GM23248 (cell line): ENCODE results near the gene SPDEF.

Source experiments
- EZH2 ChIP-seq: fragments of 200-600 bp; sonication (generic); IDR thresholded peaks from 2 replicates; pipeline ENCODE4 v1.6.1; 2018; ENCODE audit warnings: antibody characterized with exemption, mild to moderate bottlenecking; ENCODE audit not compliant: insufficient read depth, poor library complexity, severe bottlenecking
- EZH2phosphoT487 ChIP-seq: fragments of 200-600 bp; sonication (generic); IDR thresholded peaks from 2 replicates; pipeline ENCODE4 v1.6.1; 2018; ENCODE audit warnings: antibody characterized with exemption, moderate library complexity, mild to moderate bottlenecking, low read depth; ENCODE audit not compliant: insufficient read depth

DNA sequence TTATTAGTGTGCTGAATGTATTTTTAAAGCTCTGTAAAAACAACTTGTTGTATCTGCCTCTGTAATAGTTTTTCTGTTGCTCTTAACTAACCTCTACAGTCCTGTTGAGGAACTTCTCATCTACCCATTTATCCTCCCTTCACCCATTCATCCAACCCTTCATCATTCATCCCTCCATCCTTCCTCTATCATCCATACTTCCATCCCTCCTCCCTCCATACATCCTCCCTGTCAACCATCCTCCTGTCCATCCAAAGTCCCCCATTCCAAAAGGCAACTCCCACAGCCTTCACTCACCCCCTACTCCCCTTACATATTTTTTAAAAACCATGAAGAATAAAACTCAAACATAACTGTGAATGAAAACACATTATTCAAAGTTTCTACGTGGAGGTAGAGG is 40.7 kb upstream of the SPDEF start:
- TF ChIP-seq EZH2 (no peak), EZH2phosphoT487 (no peak)
